ENCODE data around the gene EXD3.
"Not testable (repeated sequence)": the region's sequence is repeated elsewhere in the genome, so short reads cannot be mapped to it uniquely, and the experiment has no call there.

The EXD3 gene

GRCh38 chr9:137388589-137389427, 34.2 kb downstream of the EXD3 start:
- TF ChIP-seq, protein P1, sequence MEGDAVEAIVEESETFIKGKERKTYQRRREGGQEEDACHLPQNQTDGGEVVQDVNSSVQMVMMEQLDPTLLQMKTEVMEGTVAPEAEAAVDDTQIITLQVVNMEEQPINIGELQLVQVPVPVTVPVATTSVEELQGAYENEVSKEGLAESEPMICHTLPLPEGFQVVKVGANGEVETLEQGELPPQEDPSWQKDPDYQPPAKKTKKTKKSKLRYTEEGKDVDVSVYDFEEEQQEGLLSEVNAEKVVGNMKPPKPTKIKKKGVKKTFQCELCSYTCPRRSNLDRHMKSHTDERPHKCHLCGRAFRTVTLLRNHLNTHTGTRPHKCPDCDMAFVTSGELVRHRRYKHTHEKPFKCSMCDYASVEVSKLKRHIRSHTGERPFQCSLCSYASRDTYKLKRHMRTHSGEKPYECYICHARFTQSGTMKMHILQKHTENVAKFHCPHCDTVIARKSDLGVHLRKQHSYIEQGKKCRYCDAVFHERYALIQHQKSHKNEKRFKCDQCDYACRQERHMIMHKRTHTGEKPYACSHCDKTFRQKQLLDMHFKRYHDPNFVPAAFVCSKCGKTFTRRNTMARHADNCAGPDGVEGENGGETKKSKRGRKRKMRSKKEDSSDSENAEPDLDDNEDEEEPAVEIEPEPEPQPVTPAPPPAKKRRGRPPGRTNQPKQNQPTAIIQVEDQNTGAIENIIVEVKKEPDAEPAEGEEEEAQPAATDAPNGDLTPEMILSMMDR (conservative IDR thresholded peaks at IDR 0.05): no peak
- peak overlapping the region; percentile 68 for H3K27ac ChIP-seq

DNA sequence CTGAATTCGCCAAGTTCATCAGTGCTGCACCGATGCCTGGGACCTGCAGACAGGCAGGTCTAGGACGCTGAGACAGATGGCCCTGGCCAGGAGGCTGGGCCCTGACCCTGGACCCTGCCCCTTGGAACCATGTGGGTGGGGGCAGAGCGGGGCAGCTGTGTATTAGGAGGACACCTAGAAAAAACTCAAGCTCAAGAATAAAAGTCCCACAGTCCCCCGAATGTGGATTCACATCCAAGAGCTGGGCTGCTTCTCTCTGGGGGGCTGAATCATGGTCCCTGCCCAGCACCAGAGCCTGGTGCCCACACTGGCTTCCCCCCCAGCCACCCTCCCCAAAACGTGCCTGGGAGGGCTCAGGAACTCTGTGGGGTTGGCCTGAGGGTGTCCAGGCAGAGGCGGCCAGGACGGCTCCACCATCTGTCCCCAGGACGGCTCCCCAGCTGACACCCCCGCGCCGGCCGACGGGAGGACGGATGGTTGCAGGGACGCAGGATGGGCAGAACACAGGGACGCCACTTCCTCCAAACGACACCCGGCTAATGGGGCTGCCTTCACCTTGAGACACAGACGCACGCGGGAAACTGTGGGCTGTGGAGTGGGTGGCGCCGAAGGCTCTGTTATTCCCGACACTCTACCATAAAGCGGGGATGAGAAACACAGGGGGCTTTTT, 34.9 kb downstream of the EXD3 start:
- no peak overlapping the region; the same call in 1 of the 2 replicates for H3K27ac ChIP-seq

GRCh38 chr9:137387114-137387890, 35.7 kb downstream of the EXD3 start:
- H3K27ac ChIP-seq: no peak overlapping the region; the same call in 1 of the 2 replicates
- TF ChIP-seq, protein P1 (conservative IDR thresholded peaks at IDR 0.05): no peak

More for the DNA sequence above, 34.9 kb downstream of the EXD3 start:
- TF ChIP-seq, protein P1 (conservative IDR thresholded peaks at IDR 0.05): no peak

DNA sequence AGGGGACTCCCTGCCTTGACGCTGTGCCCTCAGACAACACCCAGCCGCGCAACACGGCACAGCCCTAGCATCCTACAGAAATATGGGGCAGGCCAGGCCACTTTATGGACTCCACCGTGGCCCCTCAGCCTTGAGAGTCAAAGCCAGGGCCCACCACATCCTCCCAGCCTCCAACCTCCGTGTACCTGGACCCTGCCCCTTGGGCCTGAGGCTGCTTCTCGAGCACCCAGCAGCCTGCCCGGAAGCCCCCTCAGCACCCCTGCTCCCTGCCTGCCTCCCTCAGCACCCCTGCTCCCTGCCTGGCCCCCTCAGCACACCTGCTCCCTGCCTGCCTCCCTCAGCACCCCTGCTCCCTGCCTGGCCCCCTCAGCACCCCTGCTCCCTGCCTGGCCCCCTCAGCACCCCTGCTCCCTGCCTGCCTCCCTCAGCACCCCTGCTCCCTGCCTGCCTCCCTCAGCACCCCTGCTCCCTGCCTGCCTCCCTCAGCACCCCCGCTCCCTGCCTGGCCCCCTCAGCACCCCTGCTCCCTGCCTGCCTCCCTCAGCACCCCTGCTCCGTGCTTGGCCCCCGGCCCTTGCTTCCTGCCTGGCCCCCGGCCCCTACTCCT, 36.4 kb downstream of the EXD3 start:
- H3K27ac ChIP-seq: not testable (repeated sequence)

GRCh38 chr9:137385061-137385655, 37.8 kb downstream of the EXD3 start:
- H3K27ac ChIP-seq: no peak overlapping the region
- TF ChIP-seq, protein P1 (conservative IDR thresholded peaks at IDR 0.05): no peak

GRCh38 chr9:137383784-137384756, 38.9 kb downstream of the EXD3 start:
- TF ChIP-seq, protein P1 (conservative IDR thresholded peaks at IDR 0.05): no peak
- H3K27ac ChIP-seq: no peak overlapping the region

All from VCaP (cell line).